Activated T-helper 1 cell treated with anti-CD3 and anti-CD28 coated beads, Interleukin-2, amount 50 U/mL, for 16 hours (primary cell): ENCODE results near the gene P2RX7.
A peak's percentile ranks its signal among the peaks of the same experiment; 100 is the strongest.
"Not testable (repeated sequence)": the region's sequence is repeated elsewhere in the genome, so short reads cannot be mapped to it uniquely, and the experiment has no call there.

Experiments used
- DNase-seq, 2 donors: peaks; one replicate each; pipeline ENCODE4 v3.0.0-alpha.2; 2020; ENCODE audit warnings: low read depth in 1 of 2, low spot score in 1 of 2

Gene P2RX7

GRCh38 chr12:121202407-121203355, 70.0 kb downstream of the P2RX7 start:
- DNase-seq = no peak

GRCh38 chr12:121203482-121203881, 70.8 kb downstream of the P2RX7 start:
- no peak for DNase-seq

DNA sequence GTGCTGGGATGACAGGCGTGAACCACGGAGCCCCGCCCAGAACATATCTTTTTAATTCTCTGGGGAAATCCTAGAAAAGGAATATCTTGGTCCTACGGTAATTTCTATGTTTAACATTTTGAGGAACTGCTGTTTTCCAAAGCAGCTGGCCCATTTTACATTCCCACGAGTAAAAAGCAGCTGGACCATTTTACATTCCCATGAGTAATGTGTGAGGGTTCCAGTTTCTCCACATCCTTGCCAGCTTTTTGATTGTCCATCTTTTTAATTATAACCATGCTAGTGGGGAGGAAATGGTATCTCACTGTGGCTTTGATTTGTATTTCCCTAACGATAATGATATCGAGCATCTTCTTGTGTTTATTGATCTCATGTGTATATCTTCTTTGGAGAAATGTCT, 72.8 kb downstream of the P2RX7 start:
- no peak for DNase-seq

DNA sequence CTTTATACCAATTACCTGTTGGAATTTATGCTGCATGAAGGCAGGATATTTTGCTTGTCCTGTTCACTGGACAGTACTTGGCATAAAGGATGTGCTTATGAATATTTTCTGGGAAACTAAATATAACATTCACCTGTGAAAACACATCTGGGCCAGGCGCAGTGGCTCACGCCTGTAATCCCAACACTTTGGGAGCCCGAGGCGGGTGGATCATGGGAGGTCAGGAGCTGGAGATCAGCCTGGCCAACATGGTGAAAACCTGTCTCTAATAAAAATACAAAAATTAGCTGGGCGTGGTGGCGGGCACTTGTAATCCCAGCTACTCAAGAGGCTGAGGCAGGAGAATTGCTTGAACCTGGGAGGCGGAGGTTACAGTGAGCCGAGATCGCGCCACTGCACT, 75.9 kb downstream of the P2RX7 start:
- DNase-seq = not testable (repeated sequence)

DNA sequence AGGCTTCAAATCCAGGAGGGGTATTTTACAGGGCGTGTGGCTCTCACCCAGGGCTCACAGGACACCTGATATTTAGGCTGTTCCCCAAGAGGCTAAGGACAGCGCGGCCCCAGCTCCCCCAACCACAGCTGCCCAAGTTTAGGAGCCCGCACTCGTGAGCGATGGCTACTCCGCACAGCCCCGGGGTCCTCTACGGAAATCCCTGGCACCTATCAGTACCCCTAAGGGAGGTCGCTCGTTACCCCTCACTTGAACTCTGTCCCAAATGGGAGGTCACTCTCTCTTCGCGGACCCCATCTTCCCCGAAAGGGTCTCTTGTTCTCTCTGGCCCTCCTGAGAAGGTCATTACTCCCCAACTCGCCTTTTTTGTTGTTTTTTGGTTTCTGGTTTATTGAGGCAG, 76.5 kb downstream of the P2RX7 start:
- no peak for DNase-seq

DNA sequence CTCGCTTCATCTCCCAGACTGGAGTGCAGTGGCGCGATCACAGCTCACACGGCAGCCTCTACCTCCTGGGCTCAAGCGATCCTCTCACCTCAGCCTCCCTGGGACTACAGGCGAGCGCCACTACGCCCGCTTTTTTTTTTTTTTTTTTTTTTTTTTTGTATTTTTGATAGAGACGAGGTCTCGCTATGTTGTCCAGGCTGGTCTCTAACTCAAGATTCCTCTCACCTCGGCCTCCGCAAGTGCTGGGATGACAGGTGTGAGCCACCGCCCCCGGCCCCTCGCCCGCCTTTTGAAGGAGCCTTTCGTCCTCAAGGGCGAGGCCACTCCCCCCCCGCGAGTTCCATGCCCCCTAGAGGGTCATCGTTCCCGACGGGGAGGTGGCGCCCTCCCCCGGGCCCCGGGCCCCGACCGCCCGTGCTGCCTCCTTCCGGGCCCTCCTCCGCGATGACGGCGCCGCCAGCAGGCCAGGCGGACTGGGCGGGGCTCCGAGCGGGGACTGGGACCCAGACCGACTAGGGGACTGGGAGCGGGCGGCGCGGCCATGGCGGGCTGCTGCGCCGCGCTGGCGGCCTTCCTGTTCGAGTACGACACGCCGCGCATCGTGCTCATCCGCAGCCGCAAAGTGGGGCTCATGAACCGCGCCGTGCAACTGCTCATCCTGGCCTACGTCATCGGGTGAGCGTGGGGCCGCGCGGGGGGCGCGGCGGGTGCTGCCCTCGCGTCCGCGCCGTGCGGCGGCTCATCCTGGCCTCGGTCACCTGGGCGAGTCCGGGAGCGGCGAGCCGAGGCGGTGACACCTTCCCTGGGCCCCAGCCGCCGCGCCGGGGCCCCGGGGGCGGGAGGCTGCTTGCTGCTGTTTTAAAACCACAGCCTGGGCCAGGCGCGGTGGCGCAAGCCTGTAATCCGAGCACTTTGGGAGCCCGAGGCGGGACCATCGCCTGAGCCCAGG, 77.2 kb downstream of the P2RX7 start, which contains the start of gene P2RX4:
P2RX4 (plus strand) TSS at position 506 of the 949 bp plus-strand sequence; CDS start at position 542, 36 bp downstream.
- DNase-seq = peak; percentile 70 to 79

DNA sequence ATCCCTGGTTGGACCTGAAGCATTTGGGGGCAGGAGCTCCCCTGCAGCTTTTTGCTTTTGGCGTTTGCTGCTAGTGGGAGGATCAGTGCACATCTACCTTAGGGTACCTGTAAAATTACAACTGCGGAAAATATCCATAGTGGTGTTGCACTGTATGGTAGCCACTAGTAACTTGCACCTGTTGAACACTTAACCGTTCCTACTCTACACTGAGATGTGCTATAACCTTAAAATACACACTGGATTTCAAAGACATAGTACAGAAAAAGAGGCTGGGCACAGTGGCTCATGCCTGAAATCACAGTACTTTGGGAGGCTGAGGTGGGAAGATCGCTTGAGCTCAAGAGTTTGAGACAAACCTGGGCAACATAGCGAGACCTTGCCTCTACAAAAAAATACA, 80.2 kb downstream of the P2RX7 start:
- DNase-seq = no peak

DNA sequence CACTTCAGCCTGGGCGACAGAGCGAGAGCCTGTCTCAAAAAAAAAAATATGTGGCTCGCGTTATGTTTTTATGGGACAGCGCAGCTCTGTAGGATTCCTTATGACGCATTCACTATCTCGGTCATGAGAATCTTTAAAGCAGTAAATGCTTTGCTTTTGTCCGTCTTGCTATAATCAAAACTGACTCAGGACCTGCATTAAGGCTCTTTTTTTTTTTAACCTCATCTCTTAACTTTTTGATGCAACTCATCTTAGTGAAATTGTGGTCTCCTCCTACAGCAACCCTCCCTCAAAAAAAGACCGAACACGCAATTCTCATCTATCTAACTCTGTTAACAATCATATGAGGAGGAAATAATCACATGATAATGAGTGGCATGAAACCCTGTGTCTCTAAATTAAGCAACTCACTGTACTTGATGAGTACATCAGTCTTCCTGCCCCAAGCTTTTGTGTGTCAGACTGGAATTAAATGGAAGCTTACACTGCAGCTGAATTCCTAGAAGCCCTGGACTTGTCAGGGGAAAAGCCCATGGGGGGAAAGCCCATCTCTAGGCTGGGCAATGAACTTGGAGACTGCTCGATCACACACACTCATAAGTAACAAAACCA, 81.6 kb downstream of the P2RX7 start:
- DNase-seq = no peak

DNA sequence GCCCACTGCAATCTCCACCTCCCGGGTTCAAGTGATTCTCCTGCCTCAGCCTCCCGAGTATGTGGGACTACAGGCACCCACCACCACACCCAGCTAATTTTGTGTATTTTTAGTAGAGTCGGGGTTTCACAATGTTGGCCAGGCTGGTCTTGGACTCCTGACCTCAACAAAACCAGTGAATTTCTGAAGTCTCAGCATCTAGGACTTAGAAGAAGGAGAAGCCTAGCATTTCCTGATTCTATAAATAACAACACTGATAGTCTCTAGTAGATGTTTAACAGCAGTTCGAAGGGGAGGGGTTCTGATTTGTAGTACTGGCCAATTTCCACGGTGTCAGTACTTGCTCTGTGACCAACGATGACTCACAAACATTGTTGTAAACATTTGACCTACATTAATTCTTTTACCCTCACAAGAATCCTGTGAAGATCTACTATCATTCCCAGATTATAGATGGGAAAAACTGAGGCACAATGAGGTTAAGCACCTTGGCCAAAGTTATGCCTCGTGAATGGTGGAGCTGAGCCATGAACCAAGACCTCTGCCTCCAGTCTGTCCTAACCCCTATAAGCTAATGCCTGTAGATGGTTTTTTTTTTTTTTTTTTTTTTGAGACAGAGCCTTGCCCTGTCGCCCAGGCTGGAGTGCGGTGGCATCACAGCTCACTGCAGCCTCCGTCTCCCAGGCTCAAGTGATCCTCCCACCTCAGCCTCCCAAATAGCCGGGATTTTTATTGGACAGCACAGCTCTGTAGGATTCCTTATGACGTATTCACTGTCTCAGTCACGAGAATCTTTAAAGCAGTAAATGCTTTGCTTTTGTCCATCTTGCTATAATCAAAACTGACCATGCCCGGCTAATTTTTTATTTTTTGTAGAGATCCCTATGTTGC, 82.4 kb downstream of the P2RX7 start:
- no peak for DNase-seq

- DNase-seq = no peak
These were observed 83.4 kb downstream of the P2RX7 start for GRCh38 chr12:121216102-121216501.

- no peak for DNase-seq
These were observed 84.4 kb downstream of the P2RX7 start for GRCh38 chr12:121217063-121217462.

GRCh38 chr12:121217761-121218160, 85.1 kb downstream of the P2RX7 start:
- no peak for DNase-seq

DNA sequence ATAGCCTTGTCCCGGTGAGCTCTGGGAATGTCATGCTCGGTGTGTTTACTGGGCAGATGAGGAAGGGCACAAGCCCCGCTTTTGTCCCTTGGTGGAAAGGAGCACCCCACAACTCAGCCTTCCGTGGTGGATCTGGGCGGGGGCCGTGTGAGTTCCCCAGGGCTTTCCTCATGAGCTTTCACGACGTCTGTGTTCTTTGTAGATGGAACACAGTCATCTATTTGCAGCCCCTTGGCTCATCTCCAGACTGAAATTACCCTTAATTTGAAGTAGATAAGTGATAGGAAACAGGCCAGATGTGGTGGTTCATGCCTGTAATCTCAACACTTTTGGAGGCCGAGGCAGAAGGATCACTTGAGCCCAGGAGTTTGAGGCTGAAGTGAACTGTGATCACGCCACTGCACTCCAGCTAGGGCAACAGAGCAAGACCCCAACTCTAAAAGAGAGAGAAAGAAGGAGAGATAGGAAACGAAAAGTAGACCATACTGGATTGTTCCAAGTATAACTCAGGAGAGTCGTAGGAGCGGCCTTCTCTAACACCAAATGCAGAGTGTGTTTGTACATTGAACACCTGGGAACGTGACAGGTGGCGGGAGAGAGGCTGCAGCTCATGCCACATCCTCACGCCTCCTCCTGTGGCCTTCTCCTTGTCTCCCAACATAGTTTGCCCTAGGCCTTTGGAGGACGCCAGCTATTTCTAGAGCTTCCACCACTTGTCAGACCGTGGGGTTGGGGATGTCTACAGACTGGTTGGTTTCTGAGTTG, 86.1 kb downstream of the P2RX7 start:
- DNase-seq = no peak

- DNase-seq = no peak
These were observed 86.8 kb downstream of the P2RX7 start for GRCh38 chr12:121219353-121219986.

DNA sequence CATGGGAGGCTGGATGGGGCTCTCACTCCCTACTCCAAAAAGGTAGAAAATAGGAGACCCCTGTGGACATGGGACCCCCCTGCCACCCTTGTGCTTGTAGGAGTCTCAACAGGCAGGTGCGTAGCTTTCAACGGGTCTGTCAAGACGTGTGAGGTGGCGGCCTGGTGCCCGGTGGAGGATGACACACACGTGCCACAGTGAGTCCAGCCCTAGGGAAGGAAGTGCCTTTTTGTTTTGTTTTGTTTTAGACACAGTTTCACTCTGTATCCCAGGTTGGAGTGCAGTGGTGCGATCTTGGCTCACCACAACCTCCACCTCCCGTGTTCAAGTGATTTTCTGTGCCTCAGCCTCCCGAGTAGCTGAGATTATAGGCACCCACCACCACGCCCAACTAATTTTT, 90.2 kb downstream of the P2RX7 start:
- no peak for DNase-seq

- DNase-seq = peak in 1 of 2 donors; percentile 14
These were observed 90.9 kb downstream of the P2RX7 start for GRCh38 chr12:121223292-121224285.

DNA sequence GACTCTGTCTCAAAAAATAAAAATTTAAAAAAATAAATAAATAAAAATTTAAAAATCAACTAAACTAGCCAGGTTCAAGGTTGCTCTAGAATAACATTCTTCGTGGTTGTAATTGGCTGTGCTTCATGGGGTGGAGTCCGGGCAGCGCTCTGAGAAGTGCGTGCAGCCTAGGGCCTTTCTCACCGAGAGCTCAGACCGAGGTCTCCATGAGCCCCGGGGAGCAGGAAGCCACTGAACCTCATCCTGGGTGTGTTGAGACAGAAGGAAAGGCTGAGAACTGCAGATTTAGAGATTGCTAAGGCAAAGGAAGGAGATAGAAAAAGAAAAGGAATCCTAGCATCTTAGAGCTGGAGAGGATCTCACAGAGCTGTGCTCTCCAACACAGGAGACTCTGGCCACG, 91.9 kb downstream of the P2RX7 start:
- DNase-seq = peak in 1 of 2 donors; percentile 39

DNA sequence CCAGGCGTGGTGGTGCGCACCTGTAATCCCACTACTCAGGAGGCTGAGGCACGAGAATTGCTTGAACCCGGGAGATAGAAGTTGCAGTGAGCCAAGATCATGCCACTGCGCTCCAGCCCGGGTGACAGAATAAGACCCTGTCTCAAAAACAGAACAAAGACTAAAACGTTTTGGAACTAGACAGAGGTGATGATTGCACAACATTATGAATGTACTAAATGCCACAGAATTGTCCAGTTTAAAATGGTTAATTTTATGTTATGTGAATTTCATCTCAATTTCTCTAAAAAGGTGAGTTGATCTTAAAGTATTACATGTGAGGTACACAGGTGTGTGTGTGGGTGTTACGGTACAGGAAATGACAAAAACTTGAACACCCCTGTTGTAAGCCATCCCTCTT, 93.7 kb downstream of the P2RX7 start:
- DNase-seq = no peak
